DND-41 (cell line): Measurements from ENCODE around the gene AKAP10.

Experiments
- CTCF ChIP-seq: IDR thresholded peaks from 2 replicates; pipeline ENCODE4 v1.5.1; 2012; ENCODE audit warnings: borderline replicate concordance, low read length, moderate library complexity, mild to moderate bottlenecking; ENCODE audit not compliant: poor library complexity, severe bottlenecking; ENCODE audit errors: extremely low read depth
- EZH2 ChIP-seq: IDR thresholded peaks from 3 replicates; pipeline ENCODE4 v1.6.1; 2012; ENCODE audit warnings: borderline replicate concordance, low read depth, mild to moderate bottlenecking, moderate library complexity, low read length, inconsistent platforms; ENCODE audit not compliant: severe bottlenecking

- TF ChIP-seq CTCF (no peak), EZH2 (no peak)
Observed at GRCh38 chr17:19904412-19904811, 73.2 kb downstream of the AKAP10 start.
